ENCODE results near the gene NPAS3.

DNA sequence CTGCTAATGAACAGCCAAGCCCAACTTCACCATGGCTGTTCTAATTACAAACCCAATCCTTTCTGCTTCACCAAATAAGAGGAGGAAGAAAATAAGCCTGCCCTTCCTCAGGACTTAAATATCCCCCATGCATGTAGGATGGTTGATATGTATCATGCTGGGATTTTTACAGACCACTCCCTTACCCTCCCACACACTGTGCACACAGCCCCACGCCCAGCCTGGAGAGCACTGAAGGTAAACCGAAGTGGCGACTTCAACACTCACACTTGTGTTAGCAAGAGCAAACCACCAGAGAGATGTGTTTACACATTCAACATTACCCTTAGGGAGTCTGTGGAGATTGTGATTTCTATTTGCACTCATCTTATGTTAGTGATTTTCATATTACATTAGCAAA, 771.0 kb downstream of the NPAS3 start:
- TF ChIP-seq, protein P1, sequence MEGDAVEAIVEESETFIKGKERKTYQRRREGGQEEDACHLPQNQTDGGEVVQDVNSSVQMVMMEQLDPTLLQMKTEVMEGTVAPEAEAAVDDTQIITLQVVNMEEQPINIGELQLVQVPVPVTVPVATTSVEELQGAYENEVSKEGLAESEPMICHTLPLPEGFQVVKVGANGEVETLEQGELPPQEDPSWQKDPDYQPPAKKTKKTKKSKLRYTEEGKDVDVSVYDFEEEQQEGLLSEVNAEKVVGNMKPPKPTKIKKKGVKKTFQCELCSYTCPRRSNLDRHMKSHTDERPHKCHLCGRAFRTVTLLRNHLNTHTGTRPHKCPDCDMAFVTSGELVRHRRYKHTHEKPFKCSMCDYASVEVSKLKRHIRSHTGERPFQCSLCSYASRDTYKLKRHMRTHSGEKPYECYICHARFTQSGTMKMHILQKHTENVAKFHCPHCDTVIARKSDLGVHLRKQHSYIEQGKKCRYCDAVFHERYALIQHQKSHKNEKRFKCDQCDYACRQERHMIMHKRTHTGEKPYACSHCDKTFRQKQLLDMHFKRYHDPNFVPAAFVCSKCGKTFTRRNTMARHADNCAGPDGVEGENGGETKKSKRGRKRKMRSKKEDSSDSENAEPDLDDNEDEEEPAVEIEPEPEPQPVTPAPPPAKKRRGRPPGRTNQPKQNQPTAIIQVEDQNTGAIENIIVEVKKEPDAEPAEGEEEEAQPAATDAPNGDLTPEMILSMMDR (IDR thresholded peaks at IDR 0.05), result no peak
- TF ChIP-seq POLR2A (IDR thresholded peaks at IDR 0.05), result no peak
